Nephron progenitor cell (in vitro differentiated cells): ENCODE data around the gene ZBED5.
"Not testable (repeated sequence)": the region's sequence is repeated elsewhere in the genome, so short reads cannot be mapped to it uniquely, and the experiment has no call there.

Source experiments
- DNase-seq: peaks from one replicate; pipeline ENCODE4 v3.0.0; 2021
- H3K27ac Mint-ChIP-seq: 2 replicates; pipeline ENCODE4 v1.8.0; 2021; ENCODE audit warnings: mild to moderate bottlenecking, moderate library complexity, mixed read lengths
- H3K27me3 Mint-ChIP-seq: 2 replicates; pipeline ENCODE4 v1.8.0; 2021; ENCODE audit warnings: mild to moderate bottlenecking, low read depth, mixed read lengths; ENCODE audit not compliant: poor library complexity
- H3K36me3 Mint-ChIP-seq: 2 replicates; pipeline ENCODE4 v1.8.0; 2021; ENCODE audit warnings: low read depth, mixed read lengths
- H3K4me1 Mint-ChIP-seq: 2 replicates; pipeline ENCODE4 v1.8.0; 2021; ENCODE audit warnings: mixed read lengths
- H3K4me3 Mint-ChIP-seq: 2 replicates; pipeline ENCODE4 v1.8.0; 2021; ENCODE audit warnings: mild to moderate bottlenecking, moderate library complexity, mixed read lengths
- H3K9me3 Mint-ChIP-seq: 2 replicates; pipeline ENCODE4 v1.8.0; 2021; ENCODE audit warnings: mild to moderate bottlenecking, moderate library complexity, mixed read lengths
- TF ChIP-seq, protein P1 (sequence below): fragments of 200-600 bp; sonication (generic); IDR thresholded peaks from 2 replicates; pipeline ENCODE4 v1.5.0; 2021; ENCODE audit warnings: antibody characterized with exemption

The ZBED5 gene

DNA sequence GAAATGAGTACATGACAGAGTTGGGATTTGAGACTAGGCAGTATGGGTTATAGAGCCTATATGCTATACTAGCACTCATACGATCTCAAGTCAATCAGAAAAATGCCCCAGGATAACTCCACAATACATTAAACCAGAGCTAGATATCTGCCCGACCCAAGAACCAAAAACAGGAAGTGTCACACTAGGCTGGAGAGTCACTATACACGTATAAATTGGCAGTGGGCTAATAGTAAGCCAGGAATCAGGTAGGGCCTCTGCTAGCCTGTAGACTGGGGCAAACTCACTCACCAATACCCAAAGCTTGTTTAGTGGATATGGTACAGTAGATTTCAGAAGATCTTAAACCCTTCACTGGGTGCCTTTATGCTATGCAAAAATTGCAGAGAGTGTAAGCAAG lies 33.0 kb downstream of the ZBED5 start:
- peaks cover 5% of the 10 kb centered on the region for H3K9me3 Mint-ChIP-seq
- no peak overlapping the region for H3K4me3 Mint-ChIP-seq
- no peaks in the 10 kb centered on the region for H3K27me3 Mint-ChIP-seq
- no peak for DNase-seq
- peaks cover 1% of the 10 kb centered on the region for H3K36me3 Mint-ChIP-seq
- H3K4me1 Mint-ChIP-seq = peaks cover 9% of the 10 kb centered on the region
- no peak overlapping the region for H3K27ac Mint-ChIP-seq
- TF ChIP-seq, protein P1, sequence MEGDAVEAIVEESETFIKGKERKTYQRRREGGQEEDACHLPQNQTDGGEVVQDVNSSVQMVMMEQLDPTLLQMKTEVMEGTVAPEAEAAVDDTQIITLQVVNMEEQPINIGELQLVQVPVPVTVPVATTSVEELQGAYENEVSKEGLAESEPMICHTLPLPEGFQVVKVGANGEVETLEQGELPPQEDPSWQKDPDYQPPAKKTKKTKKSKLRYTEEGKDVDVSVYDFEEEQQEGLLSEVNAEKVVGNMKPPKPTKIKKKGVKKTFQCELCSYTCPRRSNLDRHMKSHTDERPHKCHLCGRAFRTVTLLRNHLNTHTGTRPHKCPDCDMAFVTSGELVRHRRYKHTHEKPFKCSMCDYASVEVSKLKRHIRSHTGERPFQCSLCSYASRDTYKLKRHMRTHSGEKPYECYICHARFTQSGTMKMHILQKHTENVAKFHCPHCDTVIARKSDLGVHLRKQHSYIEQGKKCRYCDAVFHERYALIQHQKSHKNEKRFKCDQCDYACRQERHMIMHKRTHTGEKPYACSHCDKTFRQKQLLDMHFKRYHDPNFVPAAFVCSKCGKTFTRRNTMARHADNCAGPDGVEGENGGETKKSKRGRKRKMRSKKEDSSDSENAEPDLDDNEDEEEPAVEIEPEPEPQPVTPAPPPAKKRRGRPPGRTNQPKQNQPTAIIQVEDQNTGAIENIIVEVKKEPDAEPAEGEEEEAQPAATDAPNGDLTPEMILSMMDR = no peak

DNA sequence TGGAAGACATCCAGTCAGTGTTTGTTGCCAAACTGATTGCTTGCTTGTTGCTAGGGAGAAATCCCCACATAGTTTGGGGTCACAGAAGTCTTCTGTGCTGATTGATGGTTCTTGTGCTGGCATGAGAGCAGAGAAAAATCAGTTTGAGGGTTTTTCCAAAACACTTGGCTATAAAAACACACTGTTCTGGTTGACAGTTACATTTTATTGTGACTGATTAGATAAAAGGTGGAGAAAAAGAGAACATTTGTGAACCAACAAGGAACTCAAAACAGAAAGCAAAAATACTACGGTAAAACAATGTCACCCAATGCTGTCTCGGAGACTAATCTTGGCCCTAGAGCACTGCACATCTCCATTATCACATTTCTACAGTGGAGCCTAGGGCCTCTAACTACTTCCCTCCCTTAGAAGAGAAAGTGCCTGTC lies 34.7 kb downstream of the ZBED5 start:
- H3K4me1 Mint-ChIP-seq = peaks cover 9% of the 10 kb centered on the region
- DNase-seq = no peak
- peaks cover under 1% of the 10 kb centered on the region for H3K9me3 Mint-ChIP-seq
- H3K27me3 Mint-ChIP-seq = no peaks in the 10 kb centered on the region
- TF ChIP-seq, protein P1 = no peak
- H3K4me3 Mint-ChIP-seq = no peak overlapping the region
- no peak overlapping the region for H3K27ac Mint-ChIP-seq
- H3K36me3 Mint-ChIP-seq = no peaks in the 10 kb centered on the region

DNA sequence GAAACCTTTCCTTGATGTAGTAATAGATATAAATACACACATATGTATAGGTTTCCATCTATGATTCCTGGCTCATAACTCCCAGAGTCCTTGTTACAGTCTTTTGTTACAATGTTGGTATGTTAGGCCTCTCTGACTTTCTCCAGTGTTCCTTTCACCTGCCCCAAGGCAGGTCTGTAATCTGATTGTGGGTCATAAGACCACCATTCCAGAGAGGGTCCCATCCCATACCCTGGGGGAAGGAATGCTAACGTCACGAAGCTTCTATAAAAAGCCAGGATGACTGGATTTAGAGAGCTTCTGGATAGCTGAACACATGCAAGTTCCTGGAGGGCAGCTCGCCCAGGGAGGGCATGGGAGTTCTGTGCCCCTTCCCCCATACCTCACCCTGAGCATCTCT lies 35.4 kb downstream of the ZBED5 start:
- not testable (repeated sequence) for H3K4me3 Mint-ChIP-seq, H3K4me1 Mint-ChIP-seq, H3K9me3 Mint-ChIP-seq, H3K27ac Mint-ChIP-seq, H3K27me3 Mint-ChIP-seq, H3K36me3 Mint-ChIP-seq, DNase-seq

DNA sequence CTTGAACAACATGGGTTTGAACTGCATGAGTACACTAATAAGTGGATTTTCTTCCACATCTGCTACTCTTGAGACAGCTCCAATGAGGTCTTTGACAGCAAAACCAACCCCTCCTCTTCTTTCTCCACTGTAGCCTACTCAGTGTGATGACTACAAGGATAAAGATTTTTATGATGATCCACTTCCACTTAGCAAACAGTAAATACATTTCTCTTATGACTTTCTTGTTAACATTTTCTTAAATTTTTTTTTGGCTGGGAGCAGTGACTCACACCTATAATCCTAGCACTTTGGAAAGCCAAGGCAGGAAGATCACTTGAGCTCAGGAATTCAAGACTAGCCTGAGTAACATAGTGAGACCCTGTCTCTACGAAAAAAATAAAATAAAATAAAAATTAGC lies 39.3 kb downstream of the ZBED5 start:
- Mint-ChIP-seq H3K27ac (no peak overlapping the region), H3K9me3 (no peaks in the 10 kb centered on the region), H3K36me3 (no peaks in the 10 kb centered on the region), H3K4me1 (peaks cover 9% of the 10 kb centered on the region), H3K27me3 (no peaks in the 10 kb centered on the region), H3K4me3 (no peak overlapping the region)
- TF ChIP-seq, protein P1 = no peak
- no peak for DNase-seq

DNA sequence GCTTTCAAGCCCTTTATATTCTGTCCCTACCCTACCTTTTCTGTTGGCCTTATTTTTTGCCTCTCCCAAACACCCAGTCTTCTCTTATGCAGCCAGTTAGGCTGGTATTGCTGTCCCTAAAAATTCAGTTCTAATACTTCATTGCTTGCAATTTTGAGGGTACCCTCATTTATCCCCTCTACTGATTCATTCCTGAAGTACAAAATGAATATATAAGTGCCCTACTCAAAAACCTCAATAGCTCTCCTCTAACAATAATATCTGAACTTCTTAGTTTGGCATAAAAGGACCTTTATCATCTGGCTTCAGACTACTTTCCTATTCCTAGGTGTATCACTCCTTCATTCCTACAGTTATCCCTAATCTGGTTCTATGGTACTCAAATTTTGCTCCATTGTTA lies 43.9 kb downstream of the ZBED5 start:
- Mint-ChIP-seq H3K9me3 (no peaks in the 10 kb centered on the region), H3K27me3 (peaks cover 5% of the 10 kb centered on the region), H3K27ac (no peak overlapping the region), H3K4me3 (no peak overlapping the region), H3K36me3 (no peaks in the 10 kb centered on the region), H3K4me1 (peaks cover 21% of the 10 kb centered on the region)
- no peak for DNase-seq
- TF ChIP-seq, protein P1 = no peak

DNA sequence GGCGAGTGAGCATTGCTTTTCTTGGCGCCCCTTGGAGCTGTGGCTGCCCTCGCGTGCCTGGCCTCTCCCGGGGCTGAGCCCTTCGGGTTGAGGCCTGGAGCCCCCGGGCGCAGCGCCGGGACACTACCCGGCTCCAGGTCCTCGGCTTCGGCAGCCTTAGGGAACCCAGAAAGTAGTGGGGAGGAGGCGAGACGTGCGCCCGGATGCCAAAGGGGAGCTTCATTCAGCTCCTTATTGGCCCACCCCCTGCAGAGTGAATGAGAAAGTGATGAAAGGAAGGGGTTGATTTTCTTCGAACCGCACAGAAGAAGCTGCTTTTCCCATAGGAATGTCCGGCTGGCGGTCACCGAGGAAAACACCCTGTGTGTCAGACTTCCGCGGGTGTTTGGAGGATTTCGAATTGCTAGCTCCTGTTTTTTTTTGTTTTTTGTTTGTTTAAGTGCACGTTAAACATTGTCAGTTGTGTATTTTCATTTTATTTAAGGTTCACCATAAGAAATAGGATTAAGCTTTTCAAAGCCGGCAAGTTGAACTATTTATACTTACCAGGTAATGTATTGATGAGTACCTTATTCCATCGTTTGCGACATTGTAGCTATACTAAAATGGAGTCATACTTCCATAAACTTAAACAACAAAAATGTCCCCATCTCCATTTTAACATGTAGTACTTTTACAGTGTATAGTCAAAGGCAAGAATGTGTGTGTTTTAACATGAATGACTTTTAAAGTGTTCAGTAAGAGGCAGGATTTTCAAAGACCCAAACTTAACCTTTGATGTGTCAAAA lies 48.3 kb downstream of the ZBED5 start:
- Mint-ChIP-seq H3K36me3 (peaks cover 32% of the 10 kb centered on the region), H3K27me3 (peaks cover 12% of the 10 kb centered on the region), H3K4me3 (peak overlapping the region; percentile 95), H3K4me1 (peaks cover 50% of the 10 kb centered on the region), H3K27ac (peak overlapping the region; percentile 100), H3K9me3 (no peaks in the 10 kb centered on the region)
- peak; percentile 54 for DNase-seq
- TF ChIP-seq, protein P1 = no peak
